Measurements from ENCODE around the gene ABLIM2.

DNA sequence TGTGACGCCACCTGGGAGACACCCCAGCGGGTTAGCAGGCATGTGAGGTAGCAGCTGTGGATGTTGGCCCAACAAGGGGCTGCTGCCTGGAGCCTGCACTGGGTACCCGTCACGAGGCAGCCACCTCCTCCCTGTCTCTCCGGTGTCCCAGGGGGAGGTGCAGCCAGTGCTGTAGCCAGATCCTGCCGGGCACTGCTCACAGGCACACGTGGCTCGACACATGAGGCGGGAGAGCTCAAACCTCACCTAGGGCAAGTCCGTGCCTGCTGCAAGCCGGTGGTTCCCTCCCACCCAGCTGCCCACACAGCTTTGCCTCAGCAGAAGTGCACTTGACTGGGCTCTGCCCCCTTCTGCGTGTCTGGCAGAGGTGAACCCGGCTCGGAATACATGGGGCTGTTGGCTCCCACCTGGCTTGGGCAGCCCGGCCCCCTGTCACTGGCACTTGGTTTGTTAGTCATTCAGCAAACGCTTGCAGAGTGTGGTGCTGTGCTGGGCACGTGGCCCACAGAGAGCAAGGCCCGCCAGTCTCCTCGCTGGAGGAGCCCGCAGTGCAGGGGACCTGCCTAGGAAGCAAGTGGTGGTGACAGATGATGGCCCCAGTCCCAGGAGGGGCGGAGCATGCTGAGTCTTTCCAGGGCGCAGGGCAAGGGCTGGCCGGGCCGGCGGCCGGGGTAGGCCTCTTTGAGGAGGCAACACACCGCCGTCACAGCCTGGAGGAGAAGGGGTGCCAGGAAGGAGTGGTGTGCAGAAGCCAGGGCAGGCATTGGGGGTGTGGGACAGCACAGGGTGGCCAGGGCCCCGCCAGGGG, 30.3 kb upstream of the ABLIM2 start:
- TF ChIP-seq, protein P1, sequence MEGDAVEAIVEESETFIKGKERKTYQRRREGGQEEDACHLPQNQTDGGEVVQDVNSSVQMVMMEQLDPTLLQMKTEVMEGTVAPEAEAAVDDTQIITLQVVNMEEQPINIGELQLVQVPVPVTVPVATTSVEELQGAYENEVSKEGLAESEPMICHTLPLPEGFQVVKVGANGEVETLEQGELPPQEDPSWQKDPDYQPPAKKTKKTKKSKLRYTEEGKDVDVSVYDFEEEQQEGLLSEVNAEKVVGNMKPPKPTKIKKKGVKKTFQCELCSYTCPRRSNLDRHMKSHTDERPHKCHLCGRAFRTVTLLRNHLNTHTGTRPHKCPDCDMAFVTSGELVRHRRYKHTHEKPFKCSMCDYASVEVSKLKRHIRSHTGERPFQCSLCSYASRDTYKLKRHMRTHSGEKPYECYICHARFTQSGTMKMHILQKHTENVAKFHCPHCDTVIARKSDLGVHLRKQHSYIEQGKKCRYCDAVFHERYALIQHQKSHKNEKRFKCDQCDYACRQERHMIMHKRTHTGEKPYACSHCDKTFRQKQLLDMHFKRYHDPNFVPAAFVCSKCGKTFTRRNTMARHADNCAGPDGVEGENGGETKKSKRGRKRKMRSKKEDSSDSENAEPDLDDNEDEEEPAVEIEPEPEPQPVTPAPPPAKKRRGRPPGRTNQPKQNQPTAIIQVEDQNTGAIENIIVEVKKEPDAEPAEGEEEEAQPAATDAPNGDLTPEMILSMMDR (conservative IDR thresholded peaks at IDR 0.05; ENCODE audit: low read length), result no peak
- no peak for TF ChIP-seq EZH2phosphoT487 (IDR thresholded peaks at IDR 0.05; ENCODE audit: borderline replicate concordance, low read depth, low read length)
